HUES6 (cell line): ENCODE results near the gene LCE6A.
A peak's percentile ranks its signal among the peaks of the same experiment; 100 is the strongest.

Experiments used
- H3K27ac ChIP-seq: 2 replicates; pipeline ENCODE4 v1.7.0; 2013; ENCODE audit warnings: low read depth, mild to moderate bottlenecking, low read length, inconsistent platforms
- H3K27me3 ChIP-seq: 2 replicates; pipeline ENCODE4 v1.6.1; 2013; ENCODE audit warnings: low read length; ENCODE audit not compliant: control insufficient read depth, insufficient read depth
- H3K36me3 ChIP-seq: 2 replicates; pipeline ENCODE4 v1.6.1; 2013; ENCODE audit warnings: low read length; ENCODE audit not compliant: control insufficient read depth, insufficient read depth
- H3K4me1 ChIP-seq: 2 replicates; pipeline ENCODE4 v1.6.1; 2013; ENCODE audit warnings: low read length; ENCODE audit not compliant: control insufficient read depth, insufficient read depth
- H3K4me3 ChIP-seq: 2 replicates; pipeline ENCODE4 v1.5.1; 2013; ENCODE audit warnings: low read depth, low read length
- H3K9ac ChIP-seq: one replicate; pipeline ENCODE4 v1.6.1; 2013; ENCODE audit warnings: mild to moderate bottlenecking, low read length
- H3K9me3 ChIP-seq: 2 replicates; pipeline ENCODE4 v1.6.1; 2013; ENCODE audit warnings: low read depth, low read length; ENCODE audit not compliant: control insufficient read depth, insufficient read depth

Gene LCE6A

DNA sequence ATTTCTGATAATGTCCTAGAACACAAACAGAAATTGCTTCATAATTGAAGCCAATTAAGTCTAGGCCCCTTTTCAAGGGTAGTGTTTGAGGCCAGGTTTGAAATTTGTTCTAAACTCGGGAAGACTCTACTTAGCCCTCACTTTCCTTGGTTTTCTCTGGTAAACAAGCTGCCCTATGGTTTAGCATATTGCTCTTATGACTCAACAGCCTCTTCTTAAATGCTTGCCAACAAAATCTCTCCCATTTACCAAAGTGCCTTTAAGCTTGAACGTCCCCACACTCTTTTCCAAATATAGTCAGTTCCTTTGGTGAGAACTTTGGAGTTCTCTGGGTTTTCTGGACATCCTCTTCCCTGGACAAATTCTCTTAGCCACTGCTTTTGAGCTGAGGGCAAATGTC is 5.8 kb upstream of the LCE6A start:
- Histone ChIP-seq H3K4me3 (no peak overlapping the region), H3K9me3 (no peaks in the 10 kb centered on the region; the same call in 1 of the 2 replicates), H3K27ac (no peak overlapping the region), H3K9ac (no peak overlapping the region), H3K36me3 (no peaks in the 10 kb centered on the region), H3K27me3 (no peaks in the 10 kb centered on the region; the same call in 1 of the 2 replicates), H3K4me1 (no peaks in the 10 kb centered on the region)

- no peaks in the 10 kb centered on the region for H3K36me3 ChIP-seq
- no peak overlapping the region for H3K27ac ChIP-seq
- H3K4me1 ChIP-seq, result no peaks in the 10 kb centered on the region
- peaks cover 5% of the 10 kb centered on the region; the same call in 1 of the 2 replicates for H3K27me3 ChIP-seq
- peaks cover 30% of the 10 kb centered on the region; the same call in 1 of the 2 replicates for H3K9me3 ChIP-seq
- H3K4me3 ChIP-seq, result no peak overlapping the region
- no peak overlapping the region for H3K9ac ChIP-seq
These were observed 13.0 kb downstream of the LCE6A start for GRCh38 chr1:152855661-152856060.

GRCh38 chr1:152858062-152858461 is 15.4 kb downstream of the LCE6A start:
- H3K27me3 ChIP-seq, result peaks cover 5% of the 10 kb centered on the region; the same call in 1 of the 2 replicates
- no peaks in the 10 kb centered on the region for H3K4me1 ChIP-seq
- H3K4me3 ChIP-seq, result no peak overlapping the region
- H3K9ac ChIP-seq, result no peak overlapping the region
- H3K9me3 ChIP-seq, result peaks cover 39% of the 10 kb centered on the region; the same call in 1 of the 2 replicates
- no peak overlapping the region for H3K27ac ChIP-seq
- no peaks in the 10 kb centered on the region for H3K36me3 ChIP-seq

GRCh38 chr1:152859696-152860095 is 17.0 kb downstream of the LCE6A start, which contains the start of gene LCE7A:
TSS of gene LCE7A (plus strand) at chr1:152859996. CDS start at chr1:152860698, 702 bp downstream.
- H3K27ac ChIP-seq, result no peak within 1 kb of the TSS
- no peak within 1 kb of the TSS for H3K4me3 ChIP-seq
- H3K9me3 ChIP-seq, result peaks cover 34% of the 10 kb centered on the region; the same call in 1 of the 2 replicates
- no peaks in the 10 kb centered on the region for H3K4me1 ChIP-seq
- no peak within 1 kb of the TSS for H3K9ac ChIP-seq
- H3K36me3 ChIP-seq, result no peaks in the 10 kb centered on the region
- H3K27me3 ChIP-seq, result peaks cover 5% of the 10 kb centered on the region; the same call in 1 of the 2 replicates

DNA sequence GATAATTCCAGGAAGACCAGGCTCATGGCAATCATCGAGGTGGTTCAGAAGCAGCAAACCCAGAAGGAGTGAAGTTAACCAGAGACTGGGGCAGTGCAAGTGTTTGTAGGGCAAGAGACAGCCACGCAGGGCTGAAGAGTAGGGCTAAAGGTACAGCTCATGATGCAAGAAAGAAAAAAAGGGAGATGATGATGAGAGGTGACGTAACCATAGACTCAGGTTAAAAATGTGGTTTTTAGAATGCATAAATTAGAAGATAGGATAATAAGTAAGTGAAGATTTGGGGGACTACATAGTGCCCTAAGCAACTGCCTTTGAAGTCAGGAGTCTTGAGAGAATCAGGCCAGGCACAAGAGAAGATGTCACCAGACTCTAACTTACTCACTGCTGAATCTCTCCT is 17.5 kb downstream of the LCE6A start:
- H3K4me1 ChIP-seq, result no peaks in the 10 kb centered on the region
- no peaks in the 10 kb centered on the region for H3K36me3 ChIP-seq
- no peak overlapping the region for H3K9ac ChIP-seq
- no peak overlapping the region for H3K4me3 ChIP-seq
- peaks cover 5% of the 10 kb centered on the region; the same call in 1 of the 2 replicates for H3K27me3 ChIP-seq
- H3K27ac ChIP-seq, result no peak overlapping the region
- H3K9me3 ChIP-seq, result peaks cover 34% of the 10 kb centered on the region; the same call in 1 of the 2 replicates

DNA sequence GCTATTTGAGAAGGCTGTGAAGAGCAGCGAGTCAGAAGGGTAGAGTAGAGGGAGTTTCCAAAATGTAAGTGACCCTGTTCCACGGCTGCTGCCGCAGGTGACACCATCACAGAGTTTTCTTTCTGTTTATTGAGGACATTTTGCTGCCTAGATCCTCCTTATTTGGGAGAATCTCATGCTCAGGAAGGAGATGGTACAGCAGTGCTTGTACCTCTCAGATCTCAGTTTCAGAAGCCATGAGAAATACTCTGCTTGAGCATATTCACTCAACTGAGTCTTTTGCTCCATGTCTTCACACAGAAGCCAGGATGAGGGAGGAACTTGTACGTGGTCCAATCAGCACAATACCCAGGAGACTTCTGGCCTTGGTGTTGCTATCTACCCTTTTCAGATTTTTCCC is 18.7 kb downstream of the LCE6A start:
- Histone ChIP-seq H3K9me3 (peaks cover 32% of the 10 kb centered on the region; the same call in 1 of the 2 replicates), H3K4me3 (no peak overlapping the region)

GRCh38 chr1:152864443-152864842 is 21.8 kb downstream of the LCE6A start:
- Histone ChIP-seq H3K9me3 (peaks cover 19% of the 10 kb centered on the region; the same call in 1 of the 2 replicates), H3K27ac (no peak overlapping the region), H3K4me1 (no peaks in the 10 kb centered on the region), H3K4me3 (no peak overlapping the region), H3K27me3 (no peaks in the 10 kb centered on the region; the same call in 1 of the 2 replicates), H3K9ac (no peak overlapping the region), H3K36me3 (no peaks in the 10 kb centered on the region)

More for the DNA sequence above, 18.7 kb downstream of the LCE6A start:
- Histone ChIP-seq H3K27me3 (peaks cover 5% of the 10 kb centered on the region; the same call in 1 of the 2 replicates), H3K36me3 (no peaks in the 10 kb centered on the region), H3K9ac (no peak overlapping the region), H3K4me1 (no peaks in the 10 kb centered on the region), H3K27ac (no peak overlapping the region)

GRCh38 chr1:152866321-152866720 is 23.7 kb downstream of the LCE6A start:
- Histone ChIP-seq H3K9me3 (peaks cover 6% of the 10 kb centered on the region; the same call in 1 of the 2 replicates), H3K27me3 (no peaks in the 10 kb centered on the region; the same call in 1 of the 2 replicates)

DNA sequence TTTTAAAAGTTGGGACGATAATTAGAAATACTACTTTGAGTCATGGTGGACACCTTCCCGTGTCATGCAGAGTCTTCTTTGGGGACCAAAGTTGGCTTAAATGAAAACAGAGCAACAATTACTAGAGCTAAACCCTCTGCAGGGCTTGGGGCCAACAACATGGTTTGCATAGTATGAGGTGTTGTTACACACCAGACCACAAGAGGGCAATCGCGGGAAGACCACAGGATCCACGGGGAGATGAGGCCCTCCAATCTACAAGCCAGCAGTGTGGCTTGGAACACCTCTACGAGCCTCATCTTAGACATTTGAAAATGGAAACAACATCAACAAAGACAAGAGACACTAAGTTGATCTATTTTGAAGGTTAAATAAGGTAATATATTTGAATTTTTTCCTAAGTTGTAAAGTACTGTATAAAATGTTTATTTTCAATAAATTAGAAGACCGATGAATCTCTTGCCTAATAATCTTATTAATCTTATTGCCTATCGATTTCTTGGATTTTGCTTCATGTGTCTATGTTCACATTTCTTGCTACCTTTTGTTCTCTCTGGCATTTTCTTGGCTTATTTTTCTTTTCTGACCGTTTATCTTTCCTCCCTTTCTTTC is 27.3 kb downstream of the LCE6A start:
- H3K4me1 ChIP-seq, result no peaks in the 10 kb centered on the region
- no peak overlapping the region for H3K9ac ChIP-seq
- no peaks in the 10 kb centered on the region for H3K27me3 ChIP-seq
- H3K9me3 ChIP-seq, result peaks cover 4% of the 10 kb centered on the region; the same call in 1 of the 2 replicates
- no peak overlapping the region for H3K4me3 ChIP-seq
- H3K36me3 ChIP-seq, result no peaks in the 10 kb centered on the region
- no peak overlapping the region for H3K27ac ChIP-seq

More at GRCh38 chr1:152866321-152866720, 23.7 kb downstream of the LCE6A start:
- Histone ChIP-seq H3K27ac (no peak overlapping the region), H3K4me1 (no peaks in the 10 kb centered on the region), H3K36me3 (no peaks in the 10 kb centered on the region), H3K9ac (no peak overlapping the region), H3K4me3 (no peak overlapping the region)

DNA sequence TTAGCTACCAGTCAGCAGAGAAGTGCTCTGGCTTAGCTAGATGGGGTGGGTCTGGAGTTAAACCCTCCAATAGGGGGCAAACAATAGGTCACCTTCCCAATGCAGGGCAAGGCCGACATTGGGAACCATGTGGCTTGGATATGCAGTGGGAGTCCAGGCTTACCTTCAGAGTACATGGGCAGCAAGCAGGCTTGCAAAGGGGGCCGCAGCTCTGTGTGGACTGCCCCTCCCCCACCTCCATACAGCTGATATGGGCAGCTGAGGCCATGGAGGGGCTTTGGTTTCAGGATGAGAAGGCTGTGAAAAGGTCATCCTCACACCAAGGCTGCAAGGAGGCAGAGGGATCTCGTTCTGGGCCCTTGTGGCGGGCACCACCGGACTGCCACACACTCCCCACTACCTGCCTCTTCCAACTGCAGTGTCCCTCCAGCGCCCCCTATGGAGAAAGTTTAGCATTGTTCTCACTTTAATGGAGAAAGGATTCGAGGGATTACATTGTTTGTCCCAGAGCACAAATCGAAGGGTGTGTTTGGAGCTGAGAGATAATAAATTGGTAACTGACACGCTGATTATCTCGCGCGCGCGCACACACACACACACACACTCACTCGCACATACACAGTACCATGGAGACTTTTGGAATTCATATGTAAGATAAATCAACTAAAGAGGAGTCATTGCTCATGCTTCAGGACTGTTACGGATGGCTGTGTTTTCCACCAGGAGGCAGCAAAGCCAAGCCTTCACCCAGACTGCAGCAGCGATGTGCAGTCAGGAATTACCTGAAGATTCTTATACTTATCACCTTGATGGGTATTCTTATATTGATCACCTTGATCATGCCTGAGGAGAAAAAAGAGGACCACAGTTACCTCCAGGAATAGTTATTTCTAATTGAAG is 28.4 kb downstream of the LCE6A start:
- no peaks in the 10 kb centered on the region for H3K36me3 ChIP-seq
- no peak overlapping the region for H3K27ac ChIP-seq

More for the DNA sequence above, 28.4 kb downstream of the LCE6A start:
- Histone ChIP-seq H3K9ac (no peak overlapping the region), H3K4me1 (no peaks in the 10 kb centered on the region), H3K4me3 (peak overlapping the region; percentile 39; the same call in 1 of the 2 replicates), H3K9me3 (no peaks in the 10 kb centered on the region; the same call in 1 of the 2 replicates), H3K27me3 (no peaks in the 10 kb centered on the region)
